CD4-positive, alpha-beta T cell treated with Interleukin-17A for 1 hour (primary cell): ENCODE measurements around the gene ESR2.
"Not testable (repeated sequence)": the region's sequence is repeated elsewhere in the genome, so short reads cannot be mapped to it uniquely, and the experiment has no call there.

Source experiments
- DNase-seq: peaks from one replicate; pipeline ENCODE4 v3.0.0-alpha.2; 2020

Gene ESR2

GRCh38 chr14:64074961-64075612, 219.1 kb downstream of the ESR2 start:
- no peak for DNase-seq

- no peak for DNase-seq
Observed at GRCh38 chr14:64069634-64070359, 224.4 kb downstream of the ESR2 start.

- no peak for DNase-seq
Observed at GRCh38 chr14:64064447-64064846, 229.7 kb downstream of the ESR2 start.

- no peak for DNase-seq
Observed at GRCh38 chr14:64062381-64063115, 231.6 kb downstream of the ESR2 start.

- DNase-seq: no peak
Observed at GRCh38 chr14:64061706-64062105, 232.5 kb downstream of the ESR2 start.

- no peak for DNase-seq
Observed at GRCh38 chr14:64061115-64061514, 233.1 kb downstream of the ESR2 start.

GRCh38 chr14:64060648-64061096, 233.5 kb downstream of the ESR2 start:
- peak; percentile 5 for DNase-seq

GRCh38 chr14:64060199-64060545, 234.0 kb downstream of the ESR2 start:
- no peak for DNase-seq

- no peak for DNase-seq
Observed at GRCh38 chr14:64059454-64060198, 234.5 kb downstream of the ESR2 start.

GRCh38 chr14:64053694-64054669, 240.2 kb downstream of the ESR2 start:
- no peak for DNase-seq

GRCh38 chr14:64049616-64050381, 244.4 kb downstream of the ESR2 start:
- no peak for DNase-seq

GRCh38 chr14:64045091-64045490, 249.1 kb downstream of the ESR2 start:
- DNase-seq: no peak

- DNase-seq: not testable (repeated sequence)
Observed at GRCh38 chr14:64043296-64043695, 250.9 kb downstream of the ESR2 start.

- DNase-seq: no peak
Observed at GRCh38 chr14:64040044-64040443, 254.1 kb downstream of the ESR2 start.

GRCh38 chr14:64038841-64039542, 255.2 kb downstream of the ESR2 start:
- DNase-seq: no peak

- DNase-seq: not testable (repeated sequence)
Observed at GRCh38 chr14:64037869-64038745, 256.1 kb downstream of the ESR2 start.

GRCh38 chr14:64035143-64035542, 259.0 kb downstream of the ESR2 start:
- no peak for DNase-seq
